Colonic mucosa (tissue), 4 donors: ENCODE results near the gene FAHD2A. TPM values are rescaled to one million over a fixed set of nuclear protein-coding genes. Genes with fewer than 3 reads are reported as not detected.

Experiments
- DNase-seq: peaks from one replicate; pipeline ENCODE4 v3.0.0-alpha.2; 2020
- H3K27ac ChIP-seq: fragments of 200-600 bp; one replicate; pipeline ENCODE4 v1.8.0; 2021
- H3K27me3 ChIP-seq: fragments of 200-600 bp; one replicate; pipeline ENCODE4 v1.8.0; 2021
- H3K36me3 ChIP-seq: fragments of 200-600 bp; one replicate; pipeline ENCODE4 v1.8.0; 2021
- H3K4me1 ChIP-seq: fragments of 200-600 bp; one replicate; pipeline ENCODE4 v1.8.0; 2021; ENCODE audit warnings: mild to moderate bottlenecking
- H3K4me3 ChIP-seq: fragments of 200-600 bp; one replicate; pipeline ENCODE4 v1.8.0; 2021
- H3K9ac ChIP-seq, 2 donors: one replicate each; pipeline ENCODE4 v1.7.0; 2013; ENCODE audit warnings: control low read depth in 2 of 2, low read depth in 2 of 2, low read length in 2 of 2
- H3K9me3 ChIP-seq: fragments of 200-600 bp; one replicate; pipeline ENCODE4 v1.8.0; 2021
- CTCF ChIP-seq: fragments of 200-600 bp; IDR thresholded peaks from one replicate; pipeline ENCODE4 v1.8.0; 2022; ENCODE audit warnings: antibody characterized with exemption, mild to moderate bottlenecking
- intact Hi-C: fragments of 100-400 bp; cut with DNase I; formaldehyde crosslinking; loops from one replicate; pipeline ENCODE4 v1.14.1; 2022
- total RNA-seq, 2 donors: library from RNA; stranded (reverse); fragmentation: NEBNext Ultra II Directional in 1 of 2; extraction: Animal tissue kit (Norgen Biotek cat#: 25700) in 1 of 2; gene quantifications; one replicate each; pipeline ENCODE4 v1.2.1, GENCODE V29; 2021
- donor health status: healthy.
- donor health status: DM: no; HTN: no; CAD: no.
- donor health status: DM: no; HTN: no; CAD: no.

FAHD2A gene
- total RNA-seq, 2 donors from 2014 or later, result 21.0 to 28.9 TPM

GRCh38 chr2:95379371-95379831, 23.1 kb upstream of the FAHD2A start:
- Histone ChIP-seq H3K9ac (no peak overlapping the region), H3K4me3 (no peak overlapping the region), H3K27ac (no peak overlapping the region), H3K4me1 (no peaks in the 10 kb centered on the region), H3K27me3 (no peaks in the 10 kb centered on the region), H3K36me3 (no peaks in the 10 kb centered on the region), H3K9me3 (no peaks in the 10 kb centered on the region)
- DNase-seq, result no peak
- no peak for TF ChIP-seq CTCF
- intact Hi-C loops, result no loop called here

DNA sequence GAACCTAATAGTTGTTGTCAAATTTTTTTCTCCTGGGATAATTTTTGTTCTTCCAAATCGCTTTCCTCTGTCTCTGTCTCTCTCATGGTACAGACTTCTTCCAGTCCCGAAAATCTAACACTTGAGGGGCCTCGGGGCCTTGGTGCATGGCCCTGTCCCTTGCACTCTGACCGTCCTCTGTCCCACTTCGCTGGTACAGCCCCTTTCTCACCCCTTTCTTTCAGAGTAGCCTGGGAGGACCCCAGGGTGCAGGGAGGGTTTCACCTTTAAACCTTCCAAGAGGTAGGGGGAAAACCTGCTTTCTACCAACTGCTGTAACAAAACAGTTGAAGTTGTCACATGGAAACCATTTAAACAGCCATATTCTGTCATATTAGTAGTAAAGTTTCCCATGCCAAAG, 22.2 kb upstream of the FAHD2A start:
- no peak for TF ChIP-seq CTCF

GRCh38 chr2:95380731-95381130, 21.8 kb upstream of the FAHD2A start:
- no peak for TF ChIP-seq CTCF
- Histone ChIP-seq H3K27me3 (no peaks in the 10 kb centered on the region), H3K4me1 (no peaks in the 10 kb centered on the region), H3K27ac (no peak overlapping the region), H3K9me3 (no peaks in the 10 kb centered on the region), H3K9ac (no peak overlapping the region), H3K4me3 (no peak overlapping the region), H3K36me3 (no peaks in the 10 kb centered on the region)
- DNase-seq, result no peak
- intact Hi-C loops, result no loop called here

More for the DNA sequence above, 22.2 kb upstream of the FAHD2A start:
- H3K4me3 ChIP-seq, result no peak overlapping the region
- H3K36me3 ChIP-seq, result no peaks in the 10 kb centered on the region
- DNase-seq, result no peak
- intact Hi-C loops, result no loop called here
- no peaks in the 10 kb centered on the region for H3K4me1 ChIP-seq
- no peaks in the 10 kb centered on the region for H3K9me3 ChIP-seq
- H3K27ac ChIP-seq, result no peak overlapping the region
- H3K27me3 ChIP-seq, result no peaks in the 10 kb centered on the region
- H3K9ac ChIP-seq, result no peak overlapping the region

DNA sequence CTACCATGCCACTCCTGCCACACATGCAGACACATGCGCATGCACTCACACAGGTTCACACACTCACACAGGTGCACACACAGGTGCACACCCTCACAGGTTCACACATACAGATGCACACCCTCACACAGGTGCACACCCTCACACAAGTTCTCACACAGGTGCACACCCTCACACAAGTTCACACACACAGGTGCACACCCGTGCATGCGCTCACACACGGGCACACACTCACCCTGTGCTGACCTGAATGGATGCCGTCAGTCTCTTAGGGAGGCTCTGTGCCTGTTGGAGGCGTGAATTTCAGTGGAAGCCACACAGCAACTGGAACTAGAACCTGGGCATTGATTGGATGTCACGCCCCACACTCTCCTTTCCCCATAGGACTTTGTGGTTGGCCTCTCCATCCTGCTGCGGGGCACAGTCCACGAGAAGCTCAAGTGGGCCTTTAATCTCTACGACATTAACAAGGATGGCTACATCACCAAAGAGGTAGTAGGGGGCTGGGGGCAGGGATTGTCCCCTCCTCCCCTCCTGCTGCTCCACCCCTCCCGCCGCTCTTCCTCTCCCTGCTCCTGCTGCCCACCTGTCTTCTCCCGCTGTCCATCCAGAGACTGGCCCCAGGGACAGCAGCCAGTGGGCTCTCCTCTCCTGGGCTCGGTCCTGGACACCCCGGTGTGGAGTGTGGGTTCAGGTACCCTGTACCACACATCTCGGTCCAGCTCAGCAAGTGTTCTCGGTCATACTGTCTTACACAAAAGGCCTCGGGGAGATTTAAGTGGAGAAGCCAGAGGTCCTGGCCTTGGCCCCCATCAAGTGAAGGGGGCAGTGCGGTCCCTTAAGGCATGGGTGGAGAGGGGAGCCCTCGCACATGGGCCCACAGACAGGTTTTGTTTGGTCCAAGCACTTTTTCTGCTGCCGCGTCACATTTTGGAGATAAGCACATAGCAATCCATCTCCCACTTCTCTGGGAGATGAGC, 21.0 kb upstream of the FAHD2A start:
- Histone ChIP-seq H3K27me3 (no peaks in the 10 kb centered on the region), H3K4me3 (no peak overlapping the region), H3K4me1 (no peaks in the 10 kb centered on the region), H3K9me3 (no peaks in the 10 kb centered on the region), H3K27ac (no peak overlapping the region), H3K9ac (no peak overlapping the region), H3K36me3 (no peaks in the 10 kb centered on the region)
- TF ChIP-seq CTCF, result no peak
- intact Hi-C loops, result no loop called here
- DNase-seq, result no peak

DNA sequence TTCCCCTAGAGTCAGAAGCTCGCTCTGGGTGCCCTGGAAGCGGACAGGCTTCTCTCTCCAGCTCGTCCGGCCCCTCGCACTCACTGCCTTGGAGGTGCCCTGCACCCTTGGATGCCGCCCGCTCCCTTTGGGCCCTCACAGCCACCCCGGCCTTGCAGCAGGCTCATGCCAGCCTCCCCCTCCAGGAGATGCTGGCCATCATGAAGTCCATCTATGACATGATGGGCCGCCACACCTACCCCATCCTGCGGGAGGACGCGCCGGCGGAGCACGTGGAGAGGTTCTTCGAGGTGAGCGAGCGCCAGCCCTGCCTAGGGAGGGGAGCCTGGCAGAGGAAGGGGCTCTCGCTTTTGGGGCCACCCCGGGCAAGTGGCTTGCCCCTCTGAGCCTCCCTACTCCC, 20.3 kb upstream of the FAHD2A start:
- intact Hi-C loops, result no loop called here
- Histone ChIP-seq H3K9me3 (no peaks in the 10 kb centered on the region), H3K9ac (no peak overlapping the region), H3K4me1 (no peaks in the 10 kb centered on the region), H3K27ac (no peak overlapping the region), H3K36me3 (no peaks in the 10 kb centered on the region), H3K27me3 (no peaks in the 10 kb centered on the region), H3K4me3 (no peak overlapping the region)
- TF ChIP-seq CTCF, result no peak
- DNase-seq, result no peak
